ENCODE measurements around the gene FRAT2. TPM values are rescaled to one million over a fixed set of nuclear protein-coding genes. Genes with fewer than 3 reads are reported as not detected.

The FRAT2 gene
- total and polyA plus RNA-seq, 4 donors = 2.7 to 15.1 (median 11.7) TPM

- no peak for DNase-seq (ENCODE audit: low spot score)
- Histone ChIP-seq H3K36me3 (ENCODE audit: control insufficient read depth in 4 of 4, insufficient read depth in 3 of 4, low read depth in 1 of 4, low read length in 3 of 4) (peaks cover 0 to 15% (median 3%) of the 10 kb centered on the region in 4 donors), H3K9ac (ENCODE audit: low read depth in 1 of 2, low read length in 2 of 2) (no peak overlapping the region), H3K4me3 (ENCODE audit: low read depth in 1 of 3, low read length in 3 of 3) (no peak overlapping the region), H3K27me3 (ENCODE audit: control insufficient read depth in 4 of 4, insufficient read depth in 4 of 4, low read length in 3 of 4) (no peaks in the 10 kb centered on the region), H3K27ac (ENCODE audit: low read depth in 1 of 2, low read length in 2 of 2) (no peak overlapping the region), H3K4me1 (ENCODE audit: control insufficient read depth in 4 of 4, insufficient read depth in 4 of 4, low read length in 3 of 4) (peaks cover 0 to 3% (median 0%) of the 10 kb centered on the region in 4 donors), H3K9me3 (ENCODE audit: control insufficient read depth in 4 of 4, low read length in 3 of 4) (no peaks in the 10 kb centered on the region)
- WGBS = 98% methylated on average over 4 of the region's 4 CpGs
- no peak for TF ChIP-seq RAD21 (IDR thresholded peaks at IDR 0.05)
Measured at GRCh38 chr10:97358349-97358748, 23.8 kb upstream of the FRAT2 start.

GRCh38 chr10:97356918-97357317 lies 22.4 kb upstream of the FRAT2 start:
- no peak overlapping the region for H3K4me3 ChIP-seq (ENCODE audit: low read depth in 1 of 3, low read length in 3 of 3)
- H3K27ac ChIP-seq (ENCODE audit: low read depth in 1 of 2, low read length in 2 of 2) = no peak overlapping the region
- H3K9me3 ChIP-seq (ENCODE audit: control insufficient read depth in 4 of 4, low read length in 3 of 4) = no peaks in the 10 kb centered on the region
- peaks cover 0 to 3% (median 0%) of the 10 kb centered on the region in 4 donors for H3K4me1 ChIP-seq (ENCODE audit: control insufficient read depth in 4 of 4, insufficient read depth in 4 of 4, low read length in 3 of 4)
- WGBS = 91% methylated on average over 7 of the region's 7 CpGs
- no peak overlapping the region for H3K9ac ChIP-seq (ENCODE audit: low read depth in 1 of 2, low read length in 2 of 2)
- DNase-seq (ENCODE audit: low spot score) = no peak
- TF ChIP-seq NR2F2 (IDR thresholded peaks at IDR 0.05) (no peak), FOXA1 (IDR thresholded peaks at IDR 0.05) (no peak), RAD21 (IDR thresholded peaks at IDR 0.05) (no peak), SP1 (IDR thresholded peaks at IDR 0.05) (no peak), GABPA (IDR thresholded peaks at IDR 0.05 in 1 of 2, conservative IDR thresholded peaks at IDR 0.05 in 1 of 2) (no peak), ZBTB33 (IDR thresholded peaks at IDR 0.05) (no peak), YY1 (IDR thresholded peaks at IDR 0.05) (no peak), MAX (IDR thresholded peaks at IDR 0.05) (no peak)
- no peaks in the 10 kb centered on the region for H3K27me3 ChIP-seq (ENCODE audit: control insufficient read depth in 4 of 4, insufficient read depth in 4 of 4, low read length in 3 of 4)
- H3K36me3 ChIP-seq (ENCODE audit: control insufficient read depth in 4 of 4, insufficient read depth in 3 of 4, low read depth in 1 of 4, low read length in 3 of 4) = peaks cover 0 to 10% (median 4%) of the 10 kb centered on the region in 4 donors

GRCh38 chr10:97356318-97356914 lies 21.9 kb upstream of the FRAT2 start:
- no peak overlapping the region for H3K27ac ChIP-seq (ENCODE audit: low read depth in 1 of 2, low read length in 2 of 2)
- H3K4me3 ChIP-seq (ENCODE audit: low read depth in 1 of 3, low read length in 3 of 3) = no peak overlapping the region
- peaks cover 0 to 11% (median 5%) of the 10 kb centered on the region in 4 donors for H3K36me3 ChIP-seq (ENCODE audit: control insufficient read depth in 4 of 4, insufficient read depth in 3 of 4, low read depth in 1 of 4, low read length in 3 of 4)
- TF ChIP-seq SP1 (IDR thresholded peaks at IDR 0.05) (no peak), ZBTB33 (IDR thresholded peaks at IDR 0.05) (no peak), NR2F2 (IDR thresholded peaks at IDR 0.05) (no peak), EGR1 (IDR thresholded peaks at IDR 0.05; ENCODE audit: low read depth in 2 of 2) (no peak), FOXA1 (IDR thresholded peaks at IDR 0.05) (no peak), HNF4A (conservative IDR thresholded peaks at IDR 0.05) (no peak), GABPA (IDR thresholded peaks at IDR 0.05 in 1 of 2, conservative IDR thresholded peaks at IDR 0.05 in 1 of 2) (no peak), REST (IDR thresholded peaks at IDR 0.05) (no peak)
- peaks cover 0 to 3% (median 0%) of the 10 kb centered on the region in 4 donors for H3K4me1 ChIP-seq (ENCODE audit: control insufficient read depth in 4 of 4, insufficient read depth in 4 of 4, low read length in 3 of 4)
- no peak overlapping the region for H3K9ac ChIP-seq (ENCODE audit: low read depth in 1 of 2, low read length in 2 of 2)
- H3K9me3 ChIP-seq (ENCODE audit: control insufficient read depth in 4 of 4, low read length in 3 of 4) = no peaks in the 10 kb centered on the region
- no peaks in the 10 kb centered on the region for H3K27me3 ChIP-seq (ENCODE audit: control insufficient read depth in 4 of 4, insufficient read depth in 4 of 4, low read length in 3 of 4)
- 75% methylated on average over 6 of the region's 6 CpGs for WGBS
- DNase-seq (ENCODE audit: low spot score) = no peak
